ENCODE results near the gene CWF19L2.

GRCh38 chr11:107357877-107358276 lies 99.7 kb downstream of the CWF19L2 start:
- TF ChIP-seq, protein P1, sequence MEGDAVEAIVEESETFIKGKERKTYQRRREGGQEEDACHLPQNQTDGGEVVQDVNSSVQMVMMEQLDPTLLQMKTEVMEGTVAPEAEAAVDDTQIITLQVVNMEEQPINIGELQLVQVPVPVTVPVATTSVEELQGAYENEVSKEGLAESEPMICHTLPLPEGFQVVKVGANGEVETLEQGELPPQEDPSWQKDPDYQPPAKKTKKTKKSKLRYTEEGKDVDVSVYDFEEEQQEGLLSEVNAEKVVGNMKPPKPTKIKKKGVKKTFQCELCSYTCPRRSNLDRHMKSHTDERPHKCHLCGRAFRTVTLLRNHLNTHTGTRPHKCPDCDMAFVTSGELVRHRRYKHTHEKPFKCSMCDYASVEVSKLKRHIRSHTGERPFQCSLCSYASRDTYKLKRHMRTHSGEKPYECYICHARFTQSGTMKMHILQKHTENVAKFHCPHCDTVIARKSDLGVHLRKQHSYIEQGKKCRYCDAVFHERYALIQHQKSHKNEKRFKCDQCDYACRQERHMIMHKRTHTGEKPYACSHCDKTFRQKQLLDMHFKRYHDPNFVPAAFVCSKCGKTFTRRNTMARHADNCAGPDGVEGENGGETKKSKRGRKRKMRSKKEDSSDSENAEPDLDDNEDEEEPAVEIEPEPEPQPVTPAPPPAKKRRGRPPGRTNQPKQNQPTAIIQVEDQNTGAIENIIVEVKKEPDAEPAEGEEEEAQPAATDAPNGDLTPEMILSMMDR (IDR thresholded peaks at IDR 0.05; ENCODE audit: insufficient read depth, low read depth, low read length), result no peak
- TF ChIP-seq EZH2 (IDR thresholded peaks at IDR 0.05; ENCODE audit: insufficient read depth, low read length), result no peak

Measured in astrocyte (in vitro differentiated cells and primary cell).